Stimulated activated CD8-positive, alpha-beta memory T cell treated with anti-CD3 and anti-CD28 coated beads, Interleukin-2, amount 100 ng/mL, for 1 hour (primary cell): ENCODE data around the gene ADGRG6.
"Not testable (repeated sequence)": the region's sequence is repeated elsewhere in the genome, so short reads cannot be mapped to it uniquely, and the experiment has no call there.

Experiments used
- DNase-seq, 2 donors: peaks; one replicate each; pipeline ENCODE4 v3.0.0-alpha.2; 2020; ENCODE audit warnings: low read depth in 2 of 2

Gene ADGRG6

DNA sequence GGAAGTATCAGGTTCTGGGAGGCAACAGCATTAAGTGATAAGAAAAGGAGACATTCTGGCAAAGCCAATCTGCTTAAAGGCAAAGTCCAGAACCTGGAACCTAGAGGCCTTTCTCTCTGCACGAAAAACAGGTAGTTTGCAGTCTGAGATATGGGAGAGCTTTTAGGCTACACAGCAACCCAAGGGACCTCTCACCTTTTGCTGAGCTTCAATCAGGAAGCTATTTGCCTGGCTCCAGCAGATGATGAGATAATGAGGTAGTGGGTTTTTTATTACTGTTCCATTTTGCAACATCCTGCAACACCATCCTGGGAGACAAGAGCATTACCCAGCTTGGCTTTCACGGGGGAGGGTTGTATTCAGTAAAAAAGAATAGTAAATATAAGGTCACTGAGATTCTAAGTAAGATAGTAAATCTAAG is 143.1 kb downstream of the ADGRG6 start:
- no peak for DNase-seq

DNA sequence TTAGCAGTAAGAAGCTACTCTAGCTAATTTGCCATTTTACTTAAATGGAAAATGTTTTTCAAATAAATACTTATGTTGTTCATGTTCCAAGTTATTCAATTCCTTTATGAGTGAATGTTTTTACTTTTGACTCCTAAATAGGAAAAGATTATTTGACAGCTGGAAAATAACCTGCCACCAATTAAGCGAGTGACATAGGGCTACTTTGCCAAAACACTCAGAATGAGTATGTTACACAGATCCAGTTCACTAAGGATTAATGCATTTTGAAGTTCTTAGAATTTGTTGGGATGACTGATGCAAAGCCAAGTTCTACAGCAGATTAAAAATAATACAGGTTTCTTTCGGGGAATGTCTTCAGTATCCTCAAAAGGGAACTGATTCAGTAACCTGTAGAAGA is 144.4 kb downstream of the ADGRG6 start:
- no peak for DNase-seq

DNA sequence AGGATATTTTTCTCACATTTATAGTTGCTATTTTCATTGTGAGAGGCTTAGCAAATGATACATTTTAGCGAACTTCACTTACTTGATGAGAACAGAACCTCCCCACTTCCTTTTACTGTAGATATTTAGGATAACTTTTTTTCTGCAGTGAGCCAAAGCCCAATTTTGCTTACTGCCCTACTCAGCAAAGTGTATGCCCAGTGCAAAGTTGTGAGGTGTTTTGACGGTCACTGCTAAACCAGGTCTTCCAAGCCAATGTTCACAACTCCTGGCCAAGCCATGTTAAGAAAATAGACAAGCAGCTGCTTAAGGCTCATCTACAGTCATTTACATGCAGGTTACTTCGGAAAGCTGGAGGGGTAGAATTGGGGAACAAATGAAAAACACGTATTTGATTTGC is 144.8 kb downstream of the ADGRG6 start:
- DNase-seq, result no peak

DNA sequence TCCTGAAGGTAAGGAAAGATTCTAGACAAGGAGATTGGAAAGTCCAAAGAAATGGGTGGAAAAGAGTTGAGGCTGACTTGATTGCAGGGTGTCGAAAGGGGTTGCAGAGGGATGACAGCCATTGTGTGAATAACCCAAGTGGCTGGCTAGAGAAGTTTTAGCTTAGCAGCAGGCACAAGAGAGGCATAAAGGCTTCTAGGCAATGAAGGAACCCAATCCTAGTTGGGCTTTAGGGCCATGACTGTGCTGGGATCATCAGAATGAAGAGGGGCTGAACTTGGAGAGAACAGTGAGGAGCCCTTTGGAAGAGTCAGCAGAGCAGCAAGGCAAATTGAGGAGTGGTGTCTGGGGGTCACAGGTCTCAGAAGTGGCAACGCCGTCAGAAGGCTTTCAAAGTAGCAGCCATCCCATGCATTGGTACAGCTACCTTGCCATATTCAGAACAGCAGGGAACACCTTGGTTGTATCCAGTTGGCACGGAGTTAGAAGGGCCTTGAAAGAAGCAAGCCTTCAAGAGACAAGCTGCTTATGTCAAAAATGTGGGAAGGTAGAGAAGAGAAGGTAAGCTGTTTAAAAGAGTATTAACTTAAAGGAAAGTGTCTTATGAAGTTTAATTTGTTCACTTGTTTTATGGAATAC is 146.4 kb downstream of the ADGRG6 start:
- DNase-seq, result no peak

DNA sequence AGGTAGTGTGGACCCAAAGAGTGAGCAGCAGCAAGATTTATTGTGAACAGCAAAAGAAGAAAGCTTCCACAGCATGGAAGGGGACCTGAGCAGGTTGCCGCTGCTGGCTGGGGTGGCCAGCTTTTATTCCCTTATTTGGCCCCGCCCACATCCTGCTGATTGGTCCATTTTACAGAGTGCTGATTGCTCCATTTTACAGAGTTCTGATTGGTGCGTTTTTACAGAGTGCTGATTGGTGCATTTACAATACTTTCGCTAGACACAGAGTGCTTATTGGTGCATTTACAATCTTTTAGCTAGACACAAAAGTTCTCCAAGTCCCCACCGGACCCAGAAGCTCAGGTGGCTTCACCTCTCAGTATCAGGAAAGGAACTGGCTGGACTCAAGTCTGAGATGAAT is 149.0 kb downstream of the ADGRG6 start:
- DNase-seq, result not testable (repeated sequence)

DNA sequence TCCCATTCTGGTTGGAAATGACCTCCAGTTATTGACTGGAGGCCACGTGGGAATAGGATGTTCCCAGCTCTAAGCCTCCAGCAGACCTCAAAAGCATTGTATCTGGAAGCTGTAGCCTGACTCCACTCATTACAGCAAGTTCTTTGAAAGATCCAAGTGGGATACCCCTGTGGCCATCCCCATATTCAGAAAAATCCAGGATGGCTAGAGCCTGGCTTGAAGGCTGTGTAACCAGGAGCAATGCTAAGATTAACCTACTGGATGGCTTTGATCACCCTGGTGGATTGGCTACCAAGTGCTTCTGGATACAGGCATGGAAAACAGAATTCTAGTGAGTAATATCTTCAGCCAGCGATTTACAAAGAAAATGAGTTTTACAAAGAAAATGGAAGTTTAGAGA is 151.2 kb downstream of the ADGRG6 start:
- DNase-seq, result no peak

DNA sequence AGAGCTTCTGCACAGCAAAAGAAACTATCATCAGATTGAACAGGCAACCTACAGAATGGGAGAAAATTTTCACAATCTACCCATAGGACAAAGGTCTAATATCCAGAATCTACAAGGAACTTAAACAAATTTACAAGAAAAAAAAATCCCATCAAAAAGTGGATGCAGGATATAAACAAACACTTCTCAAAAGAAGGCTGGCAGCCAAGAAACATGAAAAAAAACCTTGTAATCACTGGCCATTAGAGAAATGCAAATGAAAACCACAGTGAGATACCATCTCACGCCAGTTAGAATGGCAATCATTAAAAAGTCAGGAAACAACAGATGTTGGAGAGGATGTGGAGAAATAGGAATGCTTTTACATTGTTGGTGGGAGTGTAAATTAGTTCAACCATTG is 152.4 kb downstream of the ADGRG6 start:
- DNase-seq, result not testable (repeated sequence)

DNA sequence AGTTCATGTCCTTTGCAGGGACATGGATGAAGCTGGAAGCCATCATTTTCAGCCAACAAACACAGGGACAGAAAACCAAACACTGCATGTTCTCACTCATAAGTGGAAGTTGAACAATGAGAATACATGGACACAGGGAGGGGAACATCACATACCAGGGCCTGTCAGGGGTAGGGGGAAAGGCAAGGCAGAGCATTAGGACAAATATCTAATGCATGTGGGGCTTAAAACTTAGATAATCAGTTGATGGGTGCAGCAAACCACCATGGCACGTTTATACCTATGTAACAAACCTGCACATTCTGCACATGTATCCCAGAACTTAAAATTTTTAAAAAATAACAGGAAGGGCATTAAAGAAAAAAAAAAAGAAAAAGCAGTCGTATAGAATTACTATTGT is 153.0 kb downstream of the ADGRG6 start:
- DNase-seq, result not testable (repeated sequence)

DNA sequence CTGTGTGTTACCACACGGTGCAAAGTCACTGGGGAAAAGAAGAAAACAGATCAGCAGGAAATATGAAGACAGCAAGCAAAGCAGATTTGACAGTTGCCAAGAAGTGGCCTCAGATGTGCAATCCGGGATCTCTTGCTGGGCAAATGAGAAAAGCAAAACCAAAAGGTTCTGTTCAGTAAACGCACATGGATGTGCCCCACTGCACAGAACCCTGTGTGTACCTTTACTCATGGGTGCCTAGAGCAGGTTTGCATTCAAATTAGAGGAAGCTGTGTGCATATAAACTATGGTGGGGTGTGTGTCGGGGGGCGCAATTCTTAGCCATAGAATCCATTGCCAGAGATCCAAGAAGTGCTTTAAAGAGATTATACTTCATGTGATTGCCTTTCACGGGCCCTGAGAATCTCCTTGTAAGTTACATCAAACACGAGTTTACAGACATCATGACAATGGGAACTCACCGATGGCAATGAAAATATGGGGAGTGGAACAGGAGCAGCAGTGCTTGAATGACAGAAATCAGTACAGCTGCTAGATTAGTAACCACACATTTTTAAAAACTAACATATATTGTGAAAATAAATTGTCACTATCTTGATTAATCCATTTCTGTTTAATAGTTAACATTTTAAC is 154.3 kb downstream of the ADGRG6 start:
- no peak for DNase-seq

DNA sequence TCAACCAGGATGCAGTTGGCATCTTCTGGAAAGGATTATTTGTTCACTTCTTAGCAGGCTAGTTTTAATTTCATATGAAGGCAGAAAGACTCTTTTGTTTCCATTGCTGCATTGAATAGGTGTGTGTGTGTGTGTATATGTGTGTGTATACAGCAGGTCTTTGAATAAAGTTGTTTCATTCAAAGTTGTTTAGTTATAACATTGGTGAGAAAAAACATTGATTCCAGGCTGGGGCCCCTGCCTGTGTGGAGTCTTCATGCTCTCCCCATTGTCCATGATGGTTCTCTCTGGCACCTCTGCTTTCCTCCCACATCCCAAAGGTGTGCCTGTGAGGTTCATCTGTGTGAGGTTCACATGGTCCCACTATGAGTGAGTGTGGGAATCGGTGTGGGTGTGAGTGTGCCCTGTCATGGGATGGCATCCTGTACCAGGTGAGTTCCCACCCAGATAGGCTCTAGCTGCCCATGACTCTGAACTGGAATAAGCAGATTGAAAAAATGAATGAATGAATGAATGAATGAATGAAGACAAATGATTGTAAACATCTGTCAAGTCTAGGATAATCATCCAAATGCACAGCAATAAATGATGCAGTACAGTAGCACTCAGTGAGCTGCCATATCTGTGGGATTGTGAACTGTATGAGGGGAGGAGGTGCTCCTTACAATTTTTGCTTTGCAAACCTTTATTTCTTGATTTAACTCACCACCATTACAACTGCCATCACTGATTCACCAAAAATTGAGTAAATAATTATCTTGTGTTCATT is 156.0 kb downstream of the ADGRG6 start:
- no peak for DNase-seq

DNA sequence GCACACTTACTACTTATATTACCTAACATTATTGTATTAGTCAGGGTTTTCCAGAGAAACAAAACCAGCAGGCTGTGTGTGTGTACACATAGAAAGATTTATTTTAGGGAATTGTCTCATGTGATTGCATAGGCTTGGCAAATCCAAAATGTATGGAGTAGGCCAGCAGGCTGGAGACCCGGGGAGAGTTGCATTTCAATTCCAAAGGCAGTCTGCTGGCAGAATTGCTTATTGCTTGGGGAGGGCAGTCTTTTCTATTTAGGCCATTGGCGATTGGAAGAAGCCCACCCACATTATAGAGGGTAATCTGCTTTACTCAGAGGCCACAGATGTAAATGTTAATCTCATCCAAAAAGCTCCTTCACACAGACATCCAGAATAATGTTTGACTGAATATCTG is 157.0 kb downstream of the ADGRG6 start:
- DNase-seq, result no peak

DNA sequence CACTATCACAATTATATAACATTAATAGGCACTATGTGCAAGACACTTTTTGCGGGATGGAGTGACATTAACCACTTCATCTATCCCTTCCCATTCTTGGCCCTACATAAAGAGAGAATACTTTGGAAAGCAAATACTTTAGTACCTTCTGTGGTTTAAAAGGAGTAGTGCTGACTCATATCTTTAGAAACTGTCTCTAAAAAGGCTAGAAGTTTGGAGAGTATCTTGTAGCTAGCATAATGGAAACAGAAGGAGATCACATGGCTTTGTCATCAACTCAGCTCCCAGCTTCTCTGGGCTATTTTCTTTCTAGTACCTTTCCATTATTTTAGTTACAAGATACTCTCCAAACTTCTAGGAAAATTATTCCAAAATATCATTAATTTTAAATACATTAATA is 157.5 kb downstream of the ADGRG6 start:
- DNase-seq, result no peak

DNA sequence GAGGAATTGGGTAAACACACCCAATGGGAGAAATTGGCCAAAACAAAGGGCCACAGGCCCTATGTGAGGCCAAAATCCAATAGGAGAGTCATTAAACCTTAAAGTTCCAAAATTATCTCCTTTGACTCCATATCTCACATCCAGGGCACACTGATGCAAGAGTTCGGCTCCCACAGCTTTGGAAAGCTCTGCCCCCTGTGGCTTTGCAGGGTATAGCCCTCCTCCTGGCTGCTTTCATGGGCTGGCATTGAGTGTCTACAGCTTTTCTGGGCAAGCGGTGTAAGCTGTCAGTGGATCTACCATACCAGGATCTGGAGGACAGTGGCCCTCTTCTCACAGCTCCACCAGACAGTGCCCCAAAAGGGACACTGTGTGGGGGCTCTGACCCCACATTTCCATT is 160.5 kb downstream of the ADGRG6 start:
- DNase-seq, result no peak

DNA sequence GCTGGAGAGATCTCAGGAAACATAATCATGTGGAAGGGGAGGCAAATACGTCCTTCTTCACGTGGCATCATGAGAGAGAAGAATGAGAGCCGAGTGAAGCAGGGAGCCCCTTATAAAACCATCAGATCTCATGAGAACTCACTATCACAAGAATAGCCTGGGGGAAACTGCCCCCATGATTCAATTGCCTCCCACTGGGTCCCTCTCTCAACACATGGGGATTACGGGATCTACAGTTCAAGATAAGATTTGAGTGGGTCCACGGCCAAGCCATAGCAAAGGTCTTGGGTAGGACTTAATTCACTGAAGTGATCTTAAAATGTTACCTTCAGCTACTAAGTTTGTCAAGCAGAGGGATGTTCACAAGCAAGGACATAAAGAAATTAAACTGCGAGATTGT is 162.2 kb downstream of the ADGRG6 start:
- no peak for DNase-seq

DNA sequence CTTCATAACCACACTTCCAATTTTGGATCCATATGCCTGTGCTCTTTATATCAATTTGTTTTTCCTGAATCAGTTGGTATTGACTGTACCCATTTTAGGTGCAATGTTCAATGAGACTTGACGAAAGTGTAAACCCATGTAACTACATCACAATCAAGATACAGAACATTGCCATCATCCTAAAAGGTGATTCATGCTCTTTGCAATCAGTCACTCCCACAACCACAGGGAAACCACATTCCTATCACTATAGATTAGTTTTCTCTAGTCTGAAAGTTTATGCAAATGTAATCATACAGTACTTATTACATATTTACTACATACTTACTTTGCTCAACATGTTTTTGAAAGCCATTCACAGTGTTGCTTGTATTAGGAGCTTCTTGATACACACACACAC is 167.4 kb downstream of the ADGRG6 start:
- no peak for DNase-seq

DNA sequence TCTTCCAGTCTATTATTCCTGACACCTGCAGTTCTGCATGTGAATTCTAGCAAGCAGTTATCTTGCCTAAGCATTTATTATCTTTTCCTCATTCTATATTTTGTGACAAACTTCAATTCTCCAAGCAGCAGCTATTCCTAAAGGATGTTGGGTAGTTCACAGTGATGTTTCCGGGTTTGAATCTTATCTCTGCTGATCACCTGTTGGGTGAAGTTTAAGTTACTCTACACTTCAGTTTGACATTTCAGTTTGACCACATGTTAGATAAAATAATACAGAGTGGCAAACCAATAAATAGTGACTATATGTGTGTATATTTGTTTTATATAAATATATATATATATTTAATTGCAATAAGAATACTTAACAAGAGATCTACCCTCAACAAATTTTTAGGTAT is 168.6 kb downstream of the ADGRG6 start:
- DNase-seq, result no peak

DNA sequence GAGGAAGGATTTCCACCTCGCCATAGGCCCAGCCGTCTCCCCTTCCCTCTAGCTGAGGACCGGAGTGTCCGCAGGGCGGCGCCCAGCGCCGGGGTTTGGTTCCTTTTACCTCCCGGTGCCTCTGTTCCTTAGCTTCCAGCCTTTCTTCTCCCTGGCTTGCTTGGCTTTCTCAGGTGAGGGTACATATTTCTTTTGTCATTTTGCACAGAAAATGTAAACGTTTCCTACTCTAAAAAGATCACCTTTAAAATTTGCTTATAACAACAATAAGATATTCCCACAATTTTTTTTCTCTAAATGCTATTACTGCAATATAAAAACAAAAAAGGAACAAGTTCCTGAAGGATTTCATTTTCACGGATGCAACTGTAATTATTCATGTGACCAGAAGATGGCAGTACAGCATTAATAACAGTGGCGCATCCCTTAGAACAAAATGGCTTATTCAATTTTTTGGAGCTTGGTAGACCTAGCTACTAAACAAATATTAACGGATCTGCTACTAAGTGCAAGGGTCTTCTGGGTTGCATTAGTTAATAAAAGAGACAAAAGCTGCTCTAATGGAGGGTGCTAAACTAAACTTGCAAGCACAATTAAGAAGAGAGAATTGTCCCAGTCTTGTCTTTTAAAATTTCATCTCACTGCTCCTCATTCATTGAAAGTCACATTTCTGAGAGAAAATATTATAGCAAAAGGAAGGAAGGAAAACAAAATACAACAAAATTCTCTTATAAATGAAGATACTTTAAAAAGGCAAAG is 172.9 kb downstream of the ADGRG6 start:
- no peak for DNase-seq

DNA sequence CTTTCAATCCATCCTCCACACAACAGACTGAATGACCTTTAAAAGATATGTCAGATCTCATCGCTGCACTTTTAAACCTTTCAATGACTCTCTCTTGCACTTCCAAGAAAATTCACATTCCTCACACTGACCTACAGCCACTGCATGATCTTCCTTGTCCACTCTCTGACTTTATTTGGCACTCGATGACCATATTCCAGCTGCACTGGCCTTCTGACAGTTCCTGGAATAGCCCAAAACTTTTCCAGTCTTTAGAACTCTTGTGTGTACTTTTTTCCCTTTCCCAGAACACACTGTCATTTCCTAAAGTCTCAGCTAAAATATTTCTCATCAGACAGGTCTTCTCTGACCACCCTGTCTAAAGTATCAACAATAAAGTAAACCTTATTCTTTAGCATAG is 174.6 kb downstream of the ADGRG6 start:
- no peak for DNase-seq

DNA sequence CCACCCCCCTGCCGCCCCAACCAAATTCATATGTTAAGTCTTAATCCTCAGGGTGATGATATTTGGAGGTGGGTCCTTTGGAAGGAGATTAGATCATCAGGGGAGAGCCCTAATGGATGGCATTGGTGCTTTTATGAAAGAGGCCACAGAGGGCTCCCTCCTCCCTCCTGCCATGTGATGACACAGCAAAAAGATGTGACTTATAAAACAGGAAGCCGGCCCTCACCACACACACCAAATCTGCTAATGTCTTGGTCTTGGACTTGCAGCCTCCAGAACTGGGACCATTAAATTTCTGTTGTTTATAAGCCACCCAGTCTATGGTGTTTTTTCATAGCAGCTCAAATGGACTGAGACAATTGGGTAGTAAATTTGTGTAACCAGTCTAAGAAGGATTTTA is 176.3 kb downstream of the ADGRG6 start:
- DNase-seq, result no peak

DNA sequence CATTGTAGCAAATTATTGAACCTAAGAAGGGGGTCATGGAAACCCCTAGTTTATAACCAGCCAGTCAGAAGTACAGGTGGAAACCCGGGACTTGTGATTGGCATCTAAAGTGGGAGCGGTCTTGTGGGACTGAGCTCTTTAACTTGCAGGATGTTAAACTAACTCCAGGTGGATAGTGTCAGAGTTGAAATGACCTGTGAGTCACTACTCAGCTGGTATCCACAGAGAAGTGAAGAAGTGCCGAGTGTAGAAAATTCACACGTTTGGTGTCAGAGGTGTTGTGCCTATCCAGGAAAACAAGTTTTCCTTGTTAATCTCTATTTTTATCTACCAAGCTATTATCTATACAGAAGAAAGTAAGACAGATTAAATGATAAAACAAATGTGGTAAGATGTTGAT is 179.7 kb downstream of the ADGRG6 start:
- DNase-seq, result no peak

DNA sequence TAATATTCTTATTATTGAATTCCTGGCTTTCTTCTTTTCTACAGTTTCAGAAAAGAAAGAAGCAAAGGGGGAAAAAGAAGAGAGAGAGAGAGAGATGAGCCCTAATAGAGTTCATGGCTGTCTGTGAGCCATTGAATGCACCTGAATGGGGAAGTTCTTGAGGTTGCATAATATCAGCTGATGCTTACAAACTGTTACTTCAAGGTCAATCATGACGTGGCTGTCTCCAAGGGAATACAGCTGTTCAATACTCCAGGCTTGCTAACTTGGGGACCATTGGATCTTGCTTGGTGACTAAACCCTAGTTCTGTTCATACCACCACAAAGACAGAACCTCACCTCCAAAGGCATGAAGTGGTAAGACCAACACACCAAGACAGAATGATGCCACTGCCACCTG is 180.4 kb downstream of the ADGRG6 start:
- no peak for DNase-seq

DNA sequence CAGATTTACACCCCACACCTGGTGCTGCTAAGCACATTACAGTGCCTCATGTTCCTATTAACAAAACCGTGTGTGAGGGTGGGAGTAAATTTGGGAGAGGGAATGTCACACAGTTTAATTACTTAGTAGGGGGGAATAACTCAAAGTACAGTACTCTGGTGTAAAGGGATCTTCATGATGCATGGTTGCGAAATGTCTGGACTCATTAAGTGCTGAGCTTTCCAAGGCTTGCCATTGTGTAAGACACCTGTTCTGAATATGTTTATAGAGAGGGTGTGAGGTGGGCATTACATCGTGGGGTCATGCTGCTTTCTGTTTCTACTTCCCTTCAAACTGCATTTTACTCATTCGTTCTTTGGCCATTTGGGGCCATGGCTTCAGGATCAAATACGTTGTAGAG is 181.2 kb downstream of the ADGRG6 start:
- DNase-seq, result no peak

DNA sequence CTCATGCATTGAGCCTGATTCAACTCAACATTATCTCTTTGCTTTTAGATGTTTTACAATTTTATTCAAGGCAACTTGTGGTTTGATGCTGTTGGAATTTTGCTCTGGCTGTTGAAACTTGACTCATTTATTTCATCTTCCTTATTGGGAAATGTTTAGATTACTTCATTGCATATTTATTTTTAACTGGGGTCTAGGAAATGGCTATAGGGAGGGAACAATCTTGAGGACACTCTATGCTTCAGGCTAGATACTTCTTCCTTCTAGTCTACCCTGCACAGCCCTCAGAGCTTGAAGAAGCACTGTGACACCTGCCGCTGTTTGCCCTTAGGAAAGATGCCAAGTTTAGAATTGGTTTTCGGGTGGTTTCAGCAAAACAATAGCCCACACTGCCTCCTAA is 183.4 kb downstream of the ADGRG6 start:
- DNase-seq, result no peak
